GM12801 (cell line): Measurements from ENCODE around the gene LNP1.

Source experiments
- CTCF ChIP-seq: IDR thresholded peaks from one replicate; pipeline ENCODE4 v1.5.1; 2011; ENCODE audit warnings: control low read depth; ENCODE audit not compliant: insufficient read length; ENCODE audit errors: extremely low read depth

Gene LNP1

GRCh38 chr3:100411091-100411982, 10.0 kb downstream of the LNP1 start:
- TF ChIP-seq CTCF, result no peak

- no peak for TF ChIP-seq CTCF
These were observed 11.7 kb downstream of the LNP1 start for GRCh38 chr3:100412912-100413590.

GRCh38 chr3:100413613-100414012, 12.3 kb downstream of the LNP1 start:
- TF ChIP-seq CTCF, result no peak

- no peak for TF ChIP-seq CTCF
These were observed 14.8 kb downstream of the LNP1 start for GRCh38 chr3:100416176-100416575.

- no peak for TF ChIP-seq CTCF
These were observed 15.5 kb downstream of the LNP1 start for GRCh38 chr3:100416863-100417262.

GRCh38 chr3:100419406-100419805, 18.1 kb downstream of the LNP1 start:
- TF ChIP-seq CTCF, result no peak

- no peak for TF ChIP-seq CTCF
These were observed 19.5 kb downstream of the LNP1 start for GRCh38 chr3:100420885-100421284.
